Globus pallidus (tissue), 1 donor: Measurements from ENCODE around the gene YPEL1.

Experiments used
- DNase-seq: peaks from one replicate; pipeline ENCODE4 v3.0.0-alpha.2; 2015; ENCODE audit warnings: low spot score

Gene YPEL1

DNA sequence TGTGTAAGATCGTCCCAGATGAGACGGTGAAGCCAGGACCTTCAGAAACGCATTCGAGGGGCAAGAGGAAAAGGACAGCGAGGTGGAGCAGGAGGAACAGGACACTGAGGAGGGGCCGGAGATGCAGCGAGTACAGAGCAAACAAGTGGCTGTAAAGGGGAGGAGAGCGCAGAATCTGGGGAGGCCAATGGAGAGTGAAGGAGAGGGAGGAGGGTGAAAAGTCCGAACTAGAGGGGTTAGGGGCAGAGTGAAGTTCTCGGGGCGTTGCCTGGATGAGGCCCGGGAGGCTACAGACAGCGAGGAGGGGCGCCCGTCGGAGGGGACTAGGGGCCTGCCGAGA, 78.6 kb downstream of the YPEL1 start:
- no peak for DNase-seq

GRCh38 chr22:21652547-21653545, 82.7 kb downstream of the YPEL1 start:
- no peak for DNase-seq

DNA sequence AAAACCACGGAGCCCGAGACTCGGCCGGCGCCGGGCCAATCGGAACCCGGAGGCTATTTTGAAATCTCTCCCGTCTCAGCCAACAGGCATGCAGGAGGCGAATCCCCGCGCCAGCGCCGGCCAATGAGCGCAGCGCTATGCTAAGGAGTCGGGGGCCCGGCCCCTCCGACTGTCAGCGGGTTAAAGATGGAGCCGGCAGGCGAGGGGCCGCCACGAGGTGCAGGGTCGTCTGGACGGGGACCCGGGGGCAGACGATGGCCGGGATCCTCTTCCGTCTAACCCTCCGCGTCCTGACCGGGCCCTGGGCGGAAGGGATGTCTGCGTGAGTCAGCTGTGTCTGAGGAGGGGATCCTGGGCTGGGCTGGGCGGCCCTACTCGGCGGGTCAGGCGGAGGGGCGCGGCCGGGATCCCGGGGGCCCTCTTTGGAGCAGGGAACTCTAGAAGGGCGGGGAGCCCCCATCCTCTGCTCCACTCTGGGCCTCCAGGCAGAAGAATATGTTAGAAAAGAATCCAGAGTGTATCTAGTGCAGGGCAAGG, 83.5 kb downstream of the YPEL1 start:
- peak; percentile 67 for DNase-seq

DNA sequence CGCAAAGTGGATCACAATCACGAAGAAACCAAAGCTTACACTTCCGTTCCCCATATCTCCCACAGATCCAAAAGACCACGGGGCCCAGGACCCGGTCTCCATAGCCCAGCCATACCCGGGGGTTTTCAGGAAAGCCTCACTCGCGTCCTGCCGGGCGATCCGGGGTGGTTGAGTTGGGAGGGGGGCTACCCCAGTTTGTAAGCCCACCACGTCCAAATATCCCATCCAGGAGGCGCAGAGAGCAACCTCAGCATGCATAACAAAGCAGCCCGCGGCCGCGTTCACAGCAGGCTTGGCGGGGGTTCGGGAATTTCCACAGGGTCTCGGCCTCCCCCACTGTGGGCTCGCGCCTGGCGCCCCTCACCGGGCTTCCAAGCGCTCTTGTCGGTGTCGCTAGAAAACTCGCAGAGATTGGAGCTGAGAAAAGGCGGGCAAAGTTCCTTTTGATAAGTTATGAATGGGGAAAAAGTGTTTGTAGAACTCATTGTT, 84.0 kb downstream of the YPEL1 start:
- DNase-seq = no peak

- no peak for DNase-seq
Observed at GRCh38 chr22:21650823-21651520, 84.6 kb downstream of the YPEL1 start.

DNA sequence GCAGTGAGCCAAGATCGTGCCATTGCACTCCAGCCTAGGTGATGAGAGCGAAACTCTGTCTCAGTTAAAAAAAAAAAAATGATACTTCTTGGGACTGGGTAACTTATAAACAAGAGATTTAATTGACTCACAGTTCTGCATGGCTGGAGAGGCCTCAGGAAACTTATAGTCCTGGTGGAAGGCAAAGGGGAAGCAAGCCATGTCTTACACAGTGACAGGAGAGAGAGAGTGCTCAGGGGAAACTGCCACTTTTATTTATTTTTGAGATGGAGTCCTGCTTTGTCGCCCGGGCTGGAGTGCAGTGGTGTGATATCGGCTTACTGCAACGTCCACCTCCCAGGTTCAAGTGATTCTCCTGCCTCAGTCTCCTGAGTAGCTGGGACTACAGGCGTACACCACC, 85.3 kb downstream of the YPEL1 start:
- no peak for DNase-seq
